IMR-90 (cell line): ENCODE measurements around the gene TBC1D32. TPM values are rescaled to one million over a fixed set of nuclear protein-coding genes. Genes with fewer than 3 reads are reported as not detected.

Source experiments
- ATAC-seq: fragments of 200-7000 bp; cut with Tn5 transposase; 2 replicates; pipeline ENCODE4 v1.9.1; 2020; ENCODE audit warnings: low read depth, mild to moderate bottlenecking, moderate library complexity
- BruUV-seq: library from RNA; stranded (reverse); fragments of 400-500 nt; replicated peaks from 2 replicates; lab custom pipeline; 2021; lab: Mats Ljungman, UMichigan
- CTCF ChIA-PET: fragments of 300-600 bp; formaldehyde crosslinking; extraction: SDS; loops from one replicate; lab custom pipeline; 2021; ENCODE audit warnings: antibody characterized with exemption; lab: Yijun Ruan, JAX
- POLR2A ChIA-PET: fragments of 300-600 bp; sonication (Branson Sonifier 250); formaldehyde crosslinking; loops from one replicate; lab custom pipeline; 2022; ENCODE audit warnings: antibody characterized with exemption; ENCODE audit not compliant: unreplicated experiment; lab: Charles Lee
- DNase-seq: peaks from one replicate; pipeline ENCODE4 v3.0.0; 2013
- H2AFZ ChIP-seq: replicated peaks from 2 replicates; pipeline ENCODE3; 2013; ENCODE audit warnings: low read length, mild to moderate bottlenecking; ENCODE audit not compliant: poor library complexity
- H2AK5ac ChIP-seq: 2 replicates; pipeline ENCODE4 v1.6.1; 2013; ENCODE audit warnings: low read depth, low read length, inconsistent platforms
- H2AK9ac ChIP-seq: replicated peaks from 2 replicates; pipeline ENCODE3; 2013; ENCODE audit warnings: mild to moderate bottlenecking, low read depth, low read length, moderate library complexity; ENCODE audit not compliant: poor library complexity
- H2BK120ac ChIP-seq: 2 replicates; pipeline ENCODE4 v1.6.1; 2013; ENCODE audit warnings: low read depth, low read length, inconsistent platforms
- H2BK15ac ChIP-seq: 3 replicates; pipeline ENCODE4 v1.6.1; 2013; ENCODE audit warnings: low read depth, low read length, inconsistent platforms
- H2BK20ac ChIP-seq: 2 replicates; pipeline ENCODE4 v1.6.1; 2013; ENCODE audit warnings: low read depth, mild to moderate bottlenecking, inconsistent platforms, low read length, moderate library complexity
- H2BK5ac ChIP-seq: 2 replicates; pipeline ENCODE4 v1.6.1; 2013; ENCODE audit warnings: mild to moderate bottlenecking, low read depth, low read length, inconsistent platforms; ENCODE audit not compliant: poor library complexity, severe bottlenecking
- H3K14ac ChIP-seq: replicated peaks from 2 replicates; pipeline ENCODE4 v1.6.1; 2013; ENCODE audit warnings: low read depth, low read length, inconsistent platforms
- H3K18ac ChIP-seq: 2 replicates; pipeline ENCODE4 v1.6.1; 2013; ENCODE audit warnings: low read depth, low read length, control low read depth
- H3K23ac ChIP-seq: 2 replicates; pipeline ENCODE4 v1.6.1; 2013; ENCODE audit warnings: low read depth, low read length, inconsistent platforms
- H3K27ac ChIP-seq: 2 replicates; pipeline ENCODE4 v1.5.1; 2013; ENCODE audit warnings: mild to moderate bottlenecking, control low read depth, low read length; ENCODE audit not compliant: insufficient read depth
- H3K27me3 ChIP-seq: 2 replicates; pipeline ENCODE4 v1.6.1; 2013; ENCODE audit warnings: low read length; ENCODE audit not compliant: control insufficient read depth, insufficient read depth
- H3K36me3 ChIP-seq: 2 replicates; pipeline ENCODE4 v1.6.1; 2013; ENCODE audit warnings: low read length, mixed read lengths; ENCODE audit not compliant: control insufficient read depth, insufficient read depth
- H3K4ac ChIP-seq: 2 replicates; pipeline ENCODE4 v1.6.1; 2013; ENCODE audit warnings: low read depth, low read length, inconsistent platforms
- H3K4me1 ChIP-seq: 2 replicates; pipeline ENCODE4 v1.6.1; 2013; ENCODE audit warnings: low read length, mixed read lengths; ENCODE audit not compliant: control insufficient read depth, insufficient read depth
- H3K4me2 ChIP-seq: 2 replicates; pipeline ENCODE4 v1.6.1; 2013; ENCODE audit warnings: low read depth, mild to moderate bottlenecking, control low read depth, low read length, moderate library complexity
- H3K4me3 ChIP-seq: 2 replicates; pipeline ENCODE4 v1.5.1; 2013; ENCODE audit warnings: low read depth, mild to moderate bottlenecking, control low read depth, low read length, moderate library complexity; ENCODE audit not compliant: insufficient read depth
- H3K56ac ChIP-seq: 2 replicates; pipeline ENCODE4 v1.6.1; 2013; ENCODE audit warnings: low read length, inconsistent platforms; ENCODE audit not compliant: insufficient read depth; ENCODE audit errors: extremely low read depth
- H3K79me1 ChIP-seq, 2 experiments: 2 replicates each; pipeline ENCODE4 v1.6.1; 2013; ENCODE audit warnings: low read length in 2 of 2, inconsistent platforms in 1 of 2, low read depth in 1 of 2
- H3K9ac ChIP-seq: 2 replicates; pipeline ENCODE4 v1.6.1; 2013; ENCODE audit warnings: low read depth, low read length, control low read depth
- H3K9me1 ChIP-seq: 2 replicates; pipeline ENCODE4 v1.6.1; 2013; ENCODE audit warnings: low read length, inconsistent platforms; ENCODE audit not compliant: insufficient read depth
- H3K9me3 ChIP-seq: 2 replicates; pipeline ENCODE4 v1.6.1; 2013; ENCODE audit warnings: low read length; ENCODE audit not compliant: control insufficient read depth, insufficient read depth
- H4K20me1 ChIP-seq: 2 replicates; pipeline ENCODE4 v1.6.1; 2013; ENCODE audit warnings: low read length, inconsistent platforms; ENCODE audit not compliant: insufficient read depth
- H4K5ac ChIP-seq: 2 replicates; pipeline ENCODE4 v1.6.1; 2013; ENCODE audit warnings: mild to moderate bottlenecking, low read depth, low read length, control low read depth
- H4K8ac ChIP-seq, 2 experiments: 2 replicates each; pipeline ENCODE4 v1.6.1; 2013; ENCODE audit warnings: low read depth in 2 of 2, low read length in 2 of 2, control low read depth in 1 of 2, inconsistent platforms in 1 of 2
- H4K91ac ChIP-seq: 2 replicates; pipeline ENCODE4 v1.6.1; 2013; ENCODE audit warnings: low read depth, low read length, inconsistent platforms; ENCODE audit not compliant: insufficient read depth
- BHLHE40 ChIP-seq: fragments of 150-350 bp; IDR thresholded peaks from 2 replicates; pipeline ENCODE4 v1.6.1; 2016; ENCODE audit warnings: mild to moderate bottlenecking, low read depth, low read length
- CEBPB ChIP-seq: IDR thresholded peaks from 2 replicates; pipeline ENCODE4 v1.6.1; 2012; ENCODE audit warnings: low read depth, low read length, improper control_type of control experiment
- CHD1 ChIP-seq: IDR thresholded peaks from 2 replicates; pipeline ENCODE4 v1.6.1; 2012; ENCODE audit warnings: low read depth, low read length, improper control_type of control experiment
- CTCF ChIP-seq: conservative IDR thresholded peaks from 2 replicates; pipeline ENCODE4 v1.5.1; 2012; ENCODE audit warnings: mild to moderate bottlenecking, low read depth, low read length, improper control_type of control experiment
- ELK1 ChIP-seq: fragments of 150-350 bp; IDR thresholded peaks from 2 replicates; pipeline ENCODE4 v1.6.1; 2016; ENCODE audit warnings: low read depth, mild to moderate bottlenecking, low read length, moderate library complexity, borderline replicate concordance
- FOS ChIP-seq: fragments of 150-350 bp; IDR thresholded peaks from 2 replicates; pipeline ENCODE4 v1.6.1; 2016; ENCODE audit warnings: low read depth, low read length
- MAZ ChIP-seq: IDR thresholded peaks from 2 replicates; pipeline ENCODE4 v1.6.1; 2012; ENCODE audit warnings: low read depth, mild to moderate bottlenecking, low read length, improper control_type of control experiment, moderate library complexity, borderline replicate concordance
- MXI1 ChIP-seq: IDR thresholded peaks from 2 replicates; pipeline ENCODE4 v1.6.1; 2012; ENCODE audit warnings: low read depth, mild to moderate bottlenecking, low read length, moderate library complexity, borderline replicate concordance
- NFE2L2 ChIP-seq: fragments of 150-350 bp; IDR thresholded peaks from 2 replicates; pipeline ENCODE4 v1.6.1; 2016; ENCODE audit warnings: low read depth, mild to moderate bottlenecking, low read length
- POLR2A ChIP-seq: IDR thresholded peaks from 2 replicates; pipeline ENCODE4 v1.6.1; 2012; ENCODE audit warnings: mild to moderate bottlenecking, low read depth, low read length
- RAD21 ChIP-seq: IDR thresholded peaks from 2 replicates; pipeline ENCODE4 v1.6.1; 2012; ENCODE audit warnings: low read length, improper control_type of control experiment
- RCOR1 ChIP-seq: IDR thresholded peaks from 2 replicates; pipeline ENCODE4 v1.6.1; 2012; ENCODE audit warnings: mild to moderate bottlenecking, low read length, improper control_type of control experiment; ENCODE audit not compliant: insufficient replicate concordance
- RFX5 ChIP-seq: IDR thresholded peaks from 2 replicates; pipeline ENCODE4 v1.8.0; 2012; ENCODE audit warnings: low read depth, mild to moderate bottlenecking, low read length, moderate library complexity
- SMC3 ChIP-seq: fragments of 150-350 bp; IDR thresholded peaks from 2 replicates; pipeline ENCODE4 v1.6.1; 2016; ENCODE audit warnings: low read depth, mild to moderate bottlenecking, antibody characterized with exemption, low read length, moderate library complexity
- WGBS, 2 experiments: methylation state at CpG; one replicate each; pipeline versions ENCODE4 v1.1.5 to v1.1.7; 2013; ENCODE audit warnings: missing lambda C conversion rate in 2 of 2; ENCODE audit not compliant: insufficient read length in 1 of 2; ENCODE audit errors: extremely low coverage in 2 of 2; 5-methylcytosine and 5-hydroxymethylcytosine counted together
- dilution Hi-C: fragments of 300-500 bp; cut with HindIII; formaldehyde crosslinking; loops from one replicate; pipeline ENCODE4 v1.14.3; 2018; ENCODE audit warnings: low sequenced_read_pairs; ENCODE audit not compliant: unreplicated experiment
- in situ Hi-C: fragments of 300-500 bp; cut with MboI; formaldehyde crosslinking; loops from 3 replicates; pipeline ENCODE4 v1.14.3; 2019; ENCODE audit warnings: low sequenced_read_pairs, inconsistent platforms, mixed read lengths
- intact Hi-C: fragments of 100-400 bp; cut with micrococcal nuclease; formaldehyde crosslinking; loops from 2 replicates; pipeline ENCODE4 v1.10.0; 2022
- polyA plus RNA-seq, 3 experiments: library from polyadenylated mRNA; depleted of rRNA; stranded (reverse); fragments of >200 nt; gene quantifications; 2 replicates each; pipeline ENCODE4 v1.2.3, GENCODE V29; 2012; ENCODE audit warnings: low replicate concordance in 1 of 3
- total RNA-seq: library from RNA; depleted of rRNA; stranded (reverse); fragments of >200 nt; gene quantifications from 2 replicates; pipeline ENCODE4 v1.2.3, GENCODE V29; 2012

TBC1D32 gene
- total and polyA plus RNA-seq, 2 of the 4 experiments (the other 2 are of a cell fraction), result 3.0 to 7.2 TPM

- TF ChIP-seq MXI1, result no peak
- no peak for TF ChIP-seq ELK1
- TF ChIP-seq FOS, result no peak
- peak; percentile 83 for TF ChIP-seq NFE2L2
Observed at GRCh38 chr6:121383478-121383877, 49.2 kb upstream of the TBC1D32 start (continued).

- Histone ChIP-seq H3K18ac (no peak overlapping the region), H3K4me2 (no peak overlapping the region), H3K9me3 (no peaks in the 10 kb centered on the region), H2BK5ac (no peak overlapping the region), H4K20me1 (no peaks in the 10 kb centered on the region), H3K36me3 (no peaks in the 10 kb centered on the region), H3K14ac (no peak overlapping the region), H3K79me1 (no peaks in the 10 kb centered on the region), H3K23ac (no peak overlapping the region), H4K8ac (no peak overlapping the region), H3K4me1 (no peaks in the 10 kb centered on the region), H3K4ac (no peak overlapping the region), H3K56ac (no peak overlapping the region), H3K4me3 (no peak overlapping the region), H3K9me1 (no peaks in the 10 kb centered on the region), H3K27ac (no peak overlapping the region), H3K9ac (no peak overlapping the region), H2BK15ac (no peak overlapping the region), H2AK9ac (no peak overlapping the region), H3K27me3 (no peaks in the 10 kb centered on the region), H2BK120ac (no peak overlapping the region), H4K5ac (no peak overlapping the region), H2AK5ac (no peak overlapping the region), H2AFZ (no peak overlapping the region), H2BK20ac (no peak overlapping the region), H4K91ac (no peak overlapping the region)
- in situ Hi-C loops, result no loop called here
- no CpG with 5 or more reads among the region's 3 CpGs for WGBS, 2 experiments
- intact Hi-C loops, result no loop called here
- DNase-seq (no peak), ATAC-seq (no peak)
- CTCF ChIA-PET, result no interaction called here
- POLR2A ChIA-PET, result no interaction called here
- dilution Hi-C loops, result no loop called here
- no TSS peak for BruUV-seq
- TF ChIP-seq NFE2L2 (no peak), CEBPB (no peak), RCOR1 (no peak), FOS (no peak), RFX5 (no peak), POLR2A (no peak), CTCF (no peak), RAD21 (no peak), BHLHE40 (no peak), MAZ (no peak), MXI1 (no peak), CHD1 (no peak), SMC3 (no peak)
Observed at GRCh38 chr6:121382467-121383121, 48.3 kb upstream of the TBC1D32 start.
